CD4-positive, alpha-beta memory T cell (primary cell): ENCODE results near the gene FOXF2. TPM values are rescaled to one million over a fixed set of nuclear protein-coding genes. Genes with fewer than 3 reads are reported as not detected.

Source experiments
- CTCF ChIA-PET: fragments of 350-600 bp; sonication (Branson Sonifier 250); formaldehyde crosslinking; loops from one replicate; lab custom pipeline; 2021; ENCODE audit warnings: inconsistent platforms; ENCODE audit not compliant: partially characterized antibody; lab: Charles Lee
- POLR2A ChIA-PET: fragments of 350-600 bp; sonication (Branson Sonifier 250); formaldehyde crosslinking; loops from one replicate; lab custom pipeline; 2021; ENCODE audit not compliant: partially characterized antibody; lab: Charles Lee
- DNase-seq, 5 donors: peaks; one replicate each; pipeline versions ENCODE4 v3.0.0 to v3.0.0-alpha.2; 2020 to 2022; ENCODE audit warnings: mixed read lengths in 1 of 5
- H3K27ac ChIP-seq: one replicate; pipeline ENCODE4 v1.7.0; 2013; ENCODE audit warnings: low read depth, low read length
- H3K27me3 ChIP-seq: 2 replicates; pipeline ENCODE4 v1.7.0; 2013; ENCODE audit warnings: mild to moderate bottlenecking, low read length, moderate library complexity; ENCODE audit not compliant: insufficient read depth
- H3K36me3 ChIP-seq: 2 replicates; pipeline ENCODE4 v1.7.0; 2013; ENCODE audit warnings: mild to moderate bottlenecking, low read length, moderate library complexity; ENCODE audit not compliant: insufficient read depth
- H3K4me1 ChIP-seq: 2 replicates; pipeline ENCODE4 v1.7.0; 2013; ENCODE audit warnings: mild to moderate bottlenecking, low read length, moderate library complexity; ENCODE audit not compliant: insufficient read depth
- H3K4me3 ChIP-seq, 2 donors: one replicate each; pipeline ENCODE4 v1.7.0; 2013; ENCODE audit warnings: low read length in 2 of 2, mild to moderate bottlenecking in 1 of 2
- H3K9me3 ChIP-seq, 2 donors: one replicate each; pipeline ENCODE4 v1.7.0; 2013; ENCODE audit warnings: low read length in 2 of 2, control low read depth in 1 of 2; ENCODE audit not compliant: control insufficient read depth in 1 of 2
- H3K27ac Mint-ChIP-seq, 7 donors: one replicate each; pipeline ENCODE4 v1.8.0; 2020 to 2021; ENCODE audit warnings: mixed read lengths in 7 of 7, mild to moderate bottlenecking in 6 of 7, inconsistent platforms in 3 of 7, moderate library complexity in 3 of 7
- H3K27me3 Mint-ChIP-seq, 2 donors: one replicate each; pipeline ENCODE4 v1.8.0; 2020 to 2021; ENCODE audit warnings: mixed read lengths in 2 of 2
- H3K36me3 Mint-ChIP-seq, 2 donors: one replicate each; pipeline ENCODE4 v1.8.0; 2020 to 2021; ENCODE audit warnings: mixed read lengths in 2 of 2, inconsistent platforms in 1 of 2, mild to moderate bottlenecking in 1 of 2
- H3K4me1 Mint-ChIP-seq, 4 donors: one replicate each; pipeline ENCODE4 v1.8.0; 2020 to 2021; ENCODE audit warnings: mixed read lengths in 4 of 4, mild to moderate bottlenecking in 1 of 4
- H3K4me3 Mint-ChIP-seq, 8 donors: one replicate each; pipeline ENCODE4 v1.8.0; 2020 to 2021; ENCODE audit warnings: mixed read lengths in 8 of 8, mild to moderate bottlenecking in 7 of 8, moderate library complexity in 6 of 8, inconsistent platforms in 3 of 8
- H3K9me3 Mint-ChIP-seq, 8 donors: one replicate each; pipeline ENCODE4 v1.8.0; 2020 to 2021; ENCODE audit warnings: mixed read lengths in 8 of 8, mild to moderate bottlenecking in 5 of 8, inconsistent platforms in 3 of 8, moderate library complexity in 1 of 8
- intact Hi-C: fragments of 100-400 bp; cut with micrococcal nuclease; formaldehyde crosslinking; loops from one replicate; pipeline ENCODE4 v1.15.1; 2023
- polyA plus RNA-seq, 2 donors: library from polyadenylated mRNA; unstranded; fragments of 300-500 nt; fragmentation: Illumina TruSeq; gene quantifications; one replicate each; pipeline ENCODE4 v1.2.3, GENCODE V29; 2021
- total RNA-seq, 2 experiments: library from RNA; stranded (reverse); gene quantifications; one replicate each; pipeline ENCODE4 v1.2.3, GENCODE V29; 2021

The FOXF2 gene
- total and polyA plus RNA-seq, 4 experiments from 2014 or later = not detected

DNA sequence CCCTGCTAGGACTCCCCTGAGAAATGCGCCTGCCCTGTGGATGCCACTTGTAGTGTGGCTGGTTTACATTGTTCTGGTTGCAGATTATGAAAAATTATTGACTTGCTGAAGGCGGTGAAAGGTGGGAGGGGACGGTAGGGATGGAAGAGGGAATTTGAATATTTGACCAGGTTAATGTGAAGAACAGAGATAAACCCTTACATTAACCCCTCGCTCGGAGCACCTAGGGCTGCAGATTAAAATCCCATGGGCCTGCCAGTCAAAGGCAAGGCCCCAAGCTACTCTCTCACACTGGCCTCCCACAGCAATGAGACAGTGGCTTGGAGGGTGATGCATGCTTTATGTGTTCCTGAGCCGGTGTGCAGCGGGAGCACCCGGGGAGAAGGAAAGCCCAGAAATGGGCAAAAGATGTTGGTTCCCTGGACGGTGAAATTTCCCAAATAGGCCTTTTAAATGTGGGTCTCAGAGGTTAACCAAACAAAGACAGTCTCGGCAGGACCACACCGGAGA is 2.5 kb downstream of the FOXF2 start:
- Mint-ChIP-seq H3K4me1 (peaks cover 8 to 40% (median 24%) of the 10 kb centered on the region in 4 donors), H3K9me3 (no peaks in the 10 kb centered on the region), H3K27me3 (peaks cover 59 to 61% of the 10 kb centered on the region in 2 donors), H3K27ac (peak overlapping the region in 1 of 7 donors; percentile 19), H3K4me3 (peak overlapping the region in 7 of 8 donors; percentile 7 to 67 (median 38)), H3K36me3 (no peaks in the 10 kb centered on the region)
- no peak for DNase-seq
- ChIA-PET POLR2A (no interaction called here), CTCF (no interaction called here)
- Histone ChIP-seq H3K36me3 (no peaks in the 10 kb centered on the region), H3K27ac (no peak overlapping the region), H3K4me3 (no peak overlapping the region), H3K4me1 (peaks cover 10% of the 10 kb centered on the region), H3K27me3 (peaks cover 50% of the 10 kb centered on the region), H3K9me3 (no peaks in the 10 kb centered on the region)
- intact Hi-C loops = no loop called here

DNA sequence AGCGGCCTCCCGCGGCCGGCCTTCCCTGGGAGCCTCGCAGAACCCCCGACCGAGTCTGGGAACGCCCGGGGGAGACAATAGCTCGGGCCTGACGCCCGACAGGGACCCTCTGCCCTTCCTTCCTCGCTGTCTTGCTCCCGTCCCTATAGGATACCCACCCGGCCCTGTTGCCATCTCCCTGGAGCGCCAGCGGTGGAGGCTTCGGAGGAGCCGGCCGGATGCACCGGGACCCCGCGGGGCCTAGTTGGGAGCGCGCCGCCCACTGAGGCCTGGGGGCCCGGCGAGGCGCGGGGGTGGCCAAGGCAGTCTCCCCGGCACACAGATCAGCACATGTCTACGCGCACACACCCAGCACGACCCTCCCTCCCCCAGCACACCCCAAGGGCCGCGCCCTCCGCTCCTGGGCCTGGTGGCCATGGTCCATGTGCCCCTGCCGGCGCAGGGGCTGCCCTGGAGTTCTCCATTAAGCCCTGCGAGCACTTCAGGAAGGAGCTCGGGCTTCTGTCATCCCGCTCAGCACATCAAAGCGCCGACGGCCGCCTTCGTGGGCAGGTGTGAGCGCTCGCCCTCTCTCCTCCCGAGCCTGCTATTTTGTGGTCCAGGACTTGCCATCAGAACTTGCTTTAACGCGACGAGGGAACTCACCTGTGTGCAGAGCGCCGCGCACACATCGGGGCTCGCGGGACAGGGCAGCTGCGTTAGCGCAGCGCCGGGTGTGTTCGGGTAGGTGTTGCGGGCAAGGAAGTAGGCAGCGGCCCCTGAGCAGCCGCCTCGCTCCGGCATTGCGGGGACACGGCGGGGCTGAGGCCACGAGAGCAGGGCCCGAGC is 3.7 kb downstream of the FOXF2 start:
- DNase-seq = no peak
- peaks cover 56 to 62% of the 10 kb centered on the region in 2 donors for H3K27me3 Mint-ChIP-seq
- no peaks in the 10 kb centered on the region for H3K36me3 Mint-ChIP-seq
- intact Hi-C loops = no loop called here
- peaks cover 12 to 45% (median 24%) of the 10 kb centered on the region in 4 donors for H3K4me1 Mint-ChIP-seq
- Histone ChIP-seq H3K4me1 (peaks cover 10% of the 10 kb centered on the region), H3K9me3 (no peaks in the 10 kb centered on the region), H3K4me3 (no peak overlapping the region), H3K36me3 (no peaks in the 10 kb centered on the region), H3K27me3 (peaks cover 43% of the 10 kb centered on the region), H3K27ac (no peak overlapping the region)
- POLR2A ChIA-PET = no interaction called here
- H3K9me3 Mint-ChIP-seq = no peaks in the 10 kb centered on the region
- CTCF ChIA-PET = no interaction called here
- H3K4me3 Mint-ChIP-seq = peak overlapping the region in 3 of 8 donors; percentile 22 to 48 (median 31)
- H3K27ac Mint-ChIP-seq = no peak overlapping the region

DNA sequence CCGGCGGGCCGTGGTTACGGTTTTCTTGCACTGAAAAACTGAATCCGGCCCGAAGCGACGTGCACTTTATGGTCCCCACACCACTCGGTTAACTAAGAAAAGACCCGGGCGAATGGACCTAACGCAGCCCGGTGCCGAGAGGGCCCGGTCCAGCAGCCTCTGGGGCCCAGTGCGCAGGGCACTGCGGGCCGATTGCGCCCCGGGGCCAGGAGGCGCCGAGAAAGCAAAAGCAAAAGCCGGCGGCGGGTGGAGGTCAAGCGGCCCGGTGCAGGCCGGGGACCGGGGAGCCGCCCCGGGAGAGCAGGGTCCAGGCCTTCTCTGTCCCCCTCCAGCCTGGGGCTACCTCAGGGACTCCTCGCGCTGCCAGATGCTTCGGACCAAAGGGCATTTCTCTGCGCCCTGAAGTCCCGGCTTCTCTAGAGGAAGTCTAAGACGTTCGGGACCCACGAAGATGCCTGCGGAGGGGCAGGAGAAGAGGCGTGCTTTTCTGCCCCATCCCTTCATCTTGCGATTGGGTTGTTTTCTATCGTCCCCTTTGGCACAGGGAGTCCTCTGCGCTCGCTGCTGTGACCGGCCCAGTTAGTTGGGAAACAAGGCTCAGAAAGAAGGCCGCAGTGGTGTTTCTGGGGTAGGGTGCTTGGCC is 4.4 kb downstream of the FOXF2 start:
- Histone ChIP-seq H3K4me1 (peaks cover 3% of the 10 kb centered on the region), H3K27ac (no peak overlapping the region), H3K9me3 (no peaks in the 10 kb centered on the region), H3K4me3 (no peak overlapping the region), H3K27me3 (peaks cover 37% of the 10 kb centered on the region), H3K36me3 (no peaks in the 10 kb centered on the region)
- intact Hi-C loops = no loop called here
- peaks cover 53 to 60% of the 10 kb centered on the region in 2 donors for H3K27me3 Mint-ChIP-seq
- no peak overlapping the region for H3K27ac Mint-ChIP-seq
- H3K4me3 Mint-ChIP-seq = peak overlapping the region in 3 of 8 donors; percentile 25 to 48 (median 26)
- no peak for DNase-seq
- ChIA-PET POLR2A (no interaction called here), CTCF (no interaction called here)
- H3K9me3 Mint-ChIP-seq = no peaks in the 10 kb centered on the region
- H3K4me1 Mint-ChIP-seq = peaks cover 5 to 38% (median 18%) of the 10 kb centered on the region in 4 donors
- no peaks in the 10 kb centered on the region for H3K36me3 Mint-ChIP-seq

DNA sequence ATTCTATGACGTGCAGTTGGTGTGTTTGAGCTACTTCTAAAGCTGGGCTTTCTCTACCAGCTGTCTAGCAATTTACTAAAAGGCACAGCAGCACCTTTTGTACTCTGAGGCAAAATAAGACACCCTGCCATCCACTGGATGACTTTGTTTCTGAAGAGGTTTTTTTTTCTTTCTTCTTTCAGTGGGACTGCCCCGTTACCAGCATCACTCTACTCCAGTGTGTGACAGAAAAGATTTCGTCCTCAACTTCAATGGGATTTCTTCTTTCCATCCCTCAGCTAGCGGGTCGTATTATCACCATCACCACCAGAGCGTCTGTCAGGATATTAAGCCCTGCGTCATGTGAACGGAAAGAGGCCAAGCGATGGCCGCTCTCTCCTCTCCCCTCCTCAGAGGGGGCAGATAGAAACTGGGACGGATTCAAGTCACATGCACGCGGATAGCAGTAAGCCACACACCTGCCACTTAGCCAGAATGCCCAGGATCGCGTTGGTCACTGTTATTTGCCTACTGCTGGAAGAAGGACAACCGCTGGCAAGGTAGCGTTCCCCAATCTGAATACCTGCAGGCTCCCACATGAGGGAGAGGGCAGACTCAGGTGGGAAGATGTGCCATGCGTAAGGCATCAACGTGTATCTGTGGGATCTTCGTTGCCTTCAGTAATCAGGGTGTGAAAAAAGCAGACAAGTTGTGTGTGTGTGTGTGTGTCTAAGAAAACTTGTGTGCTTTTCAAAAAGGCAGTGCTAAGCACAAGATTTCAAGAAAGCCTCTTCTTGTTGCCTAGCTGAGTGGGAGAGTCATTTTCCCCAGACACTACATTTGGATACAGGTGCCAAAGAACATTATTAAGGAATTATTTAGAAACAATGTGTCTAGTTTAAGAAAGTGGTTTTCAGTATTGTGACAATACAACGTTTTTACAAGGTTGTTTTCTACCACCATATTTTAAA is 5.4 kb downstream of the FOXF2 start:
- no peaks in the 10 kb centered on the region for H3K36me3 ChIP-seq
- H3K4me1 ChIP-seq = no peaks in the 10 kb centered on the region
- H3K9me3 Mint-ChIP-seq = no peaks in the 10 kb centered on the region
- H3K4me1 Mint-ChIP-seq = peaks cover 5 to 33% (median 15%) of the 10 kb centered on the region in 4 donors
- no peak for DNase-seq
- intact Hi-C loops = loop anchor here (5.0 kb wide), 1 partner anchor 672 kb away; no protein-coding TSS in a partner anchor
- ChIA-PET CTCF (interaction anchor here (2.4 to 4.7 kb wide), 2 partner anchors 8 to 802 kb away, joined by 20 to 88 read pairs; no protein-coding TSS in a partner anchor), POLR2A (no interaction called here)
- H3K27ac ChIP-seq = no peak overlapping the region
- peaks cover 52 to 59% of the 10 kb centered on the region in 2 donors for H3K27me3 Mint-ChIP-seq
- H3K4me3 Mint-ChIP-seq = no peak overlapping the region
- H3K4me3 ChIP-seq = no peak overlapping the region
- H3K27me3 ChIP-seq = peaks cover 37% of the 10 kb centered on the region
- no peaks in the 10 kb centered on the region for H3K36me3 Mint-ChIP-seq
- H3K27ac Mint-ChIP-seq = no peak overlapping the region
- H3K9me3 ChIP-seq = no peaks in the 10 kb centered on the region

DNA sequence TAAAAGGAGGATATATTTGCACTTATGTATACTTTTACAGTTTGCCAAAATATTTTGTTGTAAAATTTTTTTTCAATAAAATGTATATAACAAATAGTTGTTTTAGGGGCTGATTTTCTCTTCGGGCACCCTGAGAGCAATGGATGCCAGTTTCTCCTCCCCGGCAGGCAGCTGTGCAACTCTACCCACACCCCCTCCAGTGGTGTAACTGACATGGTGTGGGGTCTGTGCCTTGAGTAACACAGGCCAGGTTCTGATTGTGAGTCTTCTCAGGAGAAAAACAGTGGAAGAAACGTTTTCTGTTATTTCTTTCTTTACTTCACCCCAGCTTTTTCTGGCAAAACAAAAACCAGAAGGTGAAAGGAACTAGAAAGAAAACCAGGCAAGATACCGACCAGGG is 6.1 kb downstream of the FOXF2 start:
- H3K9me3 ChIP-seq = no peaks in the 10 kb centered on the region
- H3K27me3 ChIP-seq = peaks cover 37% of the 10 kb centered on the region
- no peak for DNase-seq
- H3K36me3 ChIP-seq = no peaks in the 10 kb centered on the region
- H3K4me1 ChIP-seq = no peaks in the 10 kb centered on the region
- ChIA-PET CTCF (interaction anchor here (2.4 to 4.7 kb wide), 2 partner anchors 8 to 803 kb away, joined by 20 to 88 read pairs; no protein-coding TSS in a partner anchor), POLR2A (no interaction called here)
- H3K36me3 Mint-ChIP-seq = no peaks in the 10 kb centered on the region
- H3K27ac Mint-ChIP-seq = no peak overlapping the region
- H3K27me3 Mint-ChIP-seq = peaks cover 49 to 63% of the 10 kb centered on the region in 2 donors
- no peak overlapping the region for H3K4me3 Mint-ChIP-seq
- H3K27ac ChIP-seq = no peak overlapping the region
- no peak overlapping the region for H3K4me3 ChIP-seq
- no peaks in the 10 kb centered on the region for H3K9me3 Mint-ChIP-seq
- intact Hi-C loops = loop anchor here (5.0 kb wide), 1 partner anchor 673 kb away; no protein-coding TSS in a partner anchor
- H3K4me1 Mint-ChIP-seq = peaks cover 5 to 30% (median 15%) of the 10 kb centered on the region in 4 donors

DNA sequence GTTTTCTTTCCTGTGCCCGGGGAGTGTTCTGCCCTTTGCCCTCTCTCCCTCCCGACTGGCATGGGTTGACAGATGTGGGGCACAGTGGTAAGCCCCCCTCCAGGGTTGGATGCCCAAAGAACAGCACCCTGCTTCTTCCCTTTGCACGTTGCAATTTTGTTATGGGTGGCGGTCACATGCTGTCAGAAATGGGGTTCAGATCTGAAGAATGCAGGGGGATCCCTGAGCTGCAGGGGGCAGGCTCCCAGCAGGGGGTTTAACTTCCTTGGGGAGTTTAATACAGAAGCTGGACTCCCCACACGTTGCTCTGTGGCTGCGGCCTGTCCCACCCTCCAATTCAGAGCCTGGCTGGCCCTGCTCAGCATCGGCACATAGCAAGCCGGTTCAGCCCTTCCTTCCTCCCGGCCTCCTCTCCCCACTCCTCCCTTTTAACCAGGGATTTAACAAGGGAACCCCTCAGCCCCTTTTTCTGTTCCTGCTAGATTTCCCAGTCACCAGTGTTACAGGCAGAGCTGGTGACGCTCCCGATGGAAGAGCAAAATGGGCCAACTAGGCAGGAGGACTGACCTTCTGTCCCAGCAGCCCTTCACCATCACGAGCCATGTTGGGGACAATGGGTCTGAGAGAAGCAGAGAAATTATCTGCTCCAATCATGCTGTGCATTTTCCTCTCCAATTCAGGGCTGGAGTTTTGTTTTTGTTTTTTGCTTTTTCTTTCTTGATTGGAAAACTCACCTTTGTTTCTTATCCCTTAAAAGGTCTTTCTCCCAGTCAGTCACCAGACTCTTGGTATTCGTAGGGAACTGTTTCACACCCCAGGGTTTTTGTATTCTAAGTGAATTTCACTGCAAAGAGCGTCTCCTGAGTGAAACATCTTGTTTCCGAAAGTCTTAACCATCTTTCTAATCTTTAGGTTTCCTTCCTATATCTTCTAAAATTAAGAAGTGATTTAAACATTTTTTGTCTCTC is 6.8 kb downstream of the FOXF2 start:
- POLR2A ChIA-PET = no interaction called here
- Mint-ChIP-seq H3K4me1 (peaks cover 5 to 25% (median 14%) of the 10 kb centered on the region in 4 donors), H3K27ac (peak overlapping the region in 1 of 7 donors; percentile 37)

More for the DNA sequence above, 6.8 kb downstream of the FOXF2 start:
- H3K9me3 ChIP-seq = no peaks in the 10 kb centered on the region
- no peaks in the 10 kb centered on the region for H3K36me3 Mint-ChIP-seq
- no peak overlapping the region for H3K4me3 ChIP-seq
- intact Hi-C loops = loop anchor here (5.0 kb wide), 1 partner anchor 674 kb away; no protein-coding TSS in a partner anchor
- no peaks in the 10 kb centered on the region for H3K36me3 ChIP-seq
- peaks cover 48 to 58% of the 10 kb centered on the region in 2 donors for H3K27me3 Mint-ChIP-seq
- no peak overlapping the region for H3K27ac ChIP-seq
- CTCF ChIA-PET = interaction anchor here (0.6 to 4.7 kb wide), 13 partner anchors 9 to 993 kb away, joined by 3 to 88 read pairs (median 4); no protein-coding TSS in a partner anchor
- H3K4me1 ChIP-seq = no peaks in the 10 kb centered on the region
- peaks cover 33% of the 10 kb centered on the region for H3K27me3 ChIP-seq
- H3K9me3 Mint-ChIP-seq = no peaks in the 10 kb centered on the region
- no peak for DNase-seq
- H3K4me3 Mint-ChIP-seq = peak overlapping the region in 3 of 8 donors; percentile 0 to 62 (median 4)
